Measurements from ENCODE around the gene SLC25A53.
"Not testable (repeated sequence)": the region's sequence is repeated elsewhere in the genome, so short reads cannot be mapped to it uniquely, and the experiment has no call there.

Gene SLC25A53

GRCh38 chrX:104130808-104131207 is 26.0 kb downstream of the SLC25A53 start:
- DNase-seq: no peak

- no peak for DNase-seq
Observed at GRCh38 chrX:104126856-104127255, 30.0 kb downstream of the SLC25A53 start.

DNA sequence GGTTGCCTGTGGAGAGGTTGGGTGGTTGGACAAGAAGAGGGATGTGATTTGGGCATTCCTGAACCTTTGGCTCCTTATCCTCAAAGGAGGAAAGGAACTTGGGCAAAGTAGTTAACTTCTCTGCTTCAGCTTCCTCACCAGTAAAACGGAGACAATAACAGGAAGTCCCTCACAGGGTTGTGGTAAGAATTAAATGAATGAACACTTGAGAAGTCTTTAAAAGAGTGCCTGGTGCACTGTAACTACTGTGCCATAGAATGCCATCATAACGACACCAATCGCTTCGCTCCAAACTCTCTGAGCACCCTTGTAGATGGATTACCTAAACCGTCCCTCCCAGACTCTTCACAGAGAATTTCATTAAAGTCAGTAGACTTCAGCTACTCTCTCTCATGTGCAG is 34.0 kb downstream of the SLC25A53 start:
- no peak for DNase-seq

DNA sequence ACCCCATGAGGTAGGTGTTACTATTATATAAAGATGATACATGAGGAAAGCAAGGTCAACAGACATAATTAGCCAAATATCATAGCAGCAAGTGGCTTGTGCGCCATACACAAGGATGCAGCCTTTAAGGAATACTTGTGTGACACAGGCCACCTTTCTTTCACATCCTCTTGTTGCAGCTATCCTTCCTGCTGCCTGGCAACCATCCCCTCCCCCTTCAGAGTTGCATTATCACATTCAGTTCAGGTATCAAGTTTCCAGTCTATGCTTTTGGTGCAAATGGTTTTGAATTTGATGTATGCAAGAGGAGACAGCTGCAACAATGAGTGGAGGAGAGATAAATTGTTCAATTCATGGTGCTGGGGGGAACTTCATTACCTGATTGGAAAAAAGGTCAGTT is 38.0 kb downstream of the SLC25A53 start:
- DNase-seq: no peak

DNA sequence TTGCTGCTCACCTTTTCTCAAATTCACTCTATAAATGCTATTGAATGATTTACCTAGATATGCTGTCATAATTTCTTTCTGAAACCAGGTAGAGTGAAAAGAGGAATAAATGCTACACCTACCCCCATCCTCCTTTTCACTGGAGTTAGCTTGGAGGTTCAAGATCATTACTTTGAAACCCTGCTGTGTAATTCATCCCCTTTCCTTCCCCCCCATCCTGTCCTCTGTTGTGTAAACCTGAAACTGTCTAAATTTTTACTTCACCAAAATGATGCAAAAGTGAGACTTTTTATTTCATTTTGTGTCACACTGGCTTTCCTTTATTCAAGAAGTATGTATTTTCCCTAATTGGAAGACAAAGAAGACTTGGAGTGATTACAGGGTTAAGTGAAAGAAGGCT is 39.0 kb downstream of the SLC25A53 start:
- no peak for DNase-seq

DNA sequence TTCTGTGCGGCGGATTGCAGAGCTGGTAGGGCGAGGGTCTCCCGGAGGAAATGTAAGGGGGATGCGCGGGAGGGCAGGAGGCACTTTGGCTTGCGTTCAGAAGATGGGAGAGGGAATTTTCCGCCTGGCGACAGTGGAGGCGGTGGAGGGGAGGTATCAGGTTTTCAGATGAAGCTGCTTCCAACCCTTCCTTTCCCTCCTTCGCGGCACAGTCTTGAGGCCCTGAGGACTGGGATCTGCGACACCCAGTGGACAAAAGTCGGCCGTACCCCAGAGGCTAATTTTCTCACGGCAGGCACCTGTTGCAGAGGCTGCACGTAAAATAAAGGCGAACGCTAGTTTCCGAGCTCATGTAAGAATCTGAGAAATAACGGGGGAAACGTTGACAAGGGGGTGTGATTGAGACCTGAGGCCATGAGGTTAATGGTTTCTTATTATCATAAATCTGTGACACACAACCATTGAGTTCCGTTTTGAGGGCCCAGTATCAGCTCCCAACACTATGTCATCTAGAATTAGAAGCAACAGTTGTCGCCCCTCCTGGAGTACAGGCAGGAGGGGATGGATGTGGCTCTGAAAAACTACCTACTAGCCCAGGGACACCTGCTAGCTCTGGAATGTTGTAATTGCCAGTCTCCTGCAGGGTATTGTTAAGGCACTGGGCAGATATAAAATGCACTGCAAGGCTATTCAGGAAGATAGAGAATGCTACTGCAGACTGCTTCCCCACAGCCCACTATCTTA is 43.4 kb downstream of the SLC25A53 start:
- peak; percentile 36 to 47 for DNase-seq

GRCh38 chrX:104112326-104112951 is 44.4 kb downstream of the SLC25A53 start, which contains the start of gene ZCCHC18:
TSS of gene ZCCHC18 (plus strand) at chrX:104112523. CDS start at chrX:104114112, 1,589 bp downstream.
- peak in 1 of 2 experiments; percentile 11 for DNase-seq

DNA sequence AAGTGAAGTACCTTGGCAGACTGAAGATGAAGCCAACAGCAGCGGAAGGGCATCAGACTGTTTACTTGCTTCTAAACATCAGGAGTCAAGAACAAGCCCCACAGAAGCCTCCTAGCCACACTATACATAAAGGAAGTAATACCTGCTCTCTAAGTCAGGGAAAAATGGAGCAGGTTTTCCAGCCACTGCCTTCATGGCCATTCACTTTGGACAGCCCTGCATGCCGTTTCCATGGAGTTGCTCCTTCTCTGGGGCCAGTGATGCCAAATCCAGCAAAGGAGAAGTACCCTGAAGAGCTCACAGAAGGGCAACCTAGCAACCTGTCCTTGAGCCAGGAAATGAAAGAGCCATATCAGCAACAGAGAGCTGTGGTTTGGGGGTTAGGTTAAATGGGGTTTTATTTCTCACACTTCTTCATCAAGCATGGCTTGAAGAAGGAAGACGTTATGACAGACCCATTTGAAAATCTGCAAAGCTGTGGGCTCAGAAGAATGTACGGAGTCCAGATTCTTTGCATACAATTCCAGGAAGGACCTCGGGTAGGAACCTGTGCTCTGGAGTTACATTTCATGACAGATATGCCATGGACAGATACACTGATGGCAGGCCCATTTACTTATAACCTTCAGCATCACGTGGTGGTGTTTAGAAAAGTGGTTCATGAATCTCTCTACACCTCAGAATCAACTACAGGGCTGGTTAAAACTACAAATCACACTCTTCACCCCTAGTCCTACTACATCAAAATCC is 46.1 kb downstream of the SLC25A53 start:
- not testable (repeated sequence) for DNase-seq

GRCh38 chrX:104108955-104109354 is 47.9 kb downstream of the SLC25A53 start:
- no peak for DNase-seq

DNA sequence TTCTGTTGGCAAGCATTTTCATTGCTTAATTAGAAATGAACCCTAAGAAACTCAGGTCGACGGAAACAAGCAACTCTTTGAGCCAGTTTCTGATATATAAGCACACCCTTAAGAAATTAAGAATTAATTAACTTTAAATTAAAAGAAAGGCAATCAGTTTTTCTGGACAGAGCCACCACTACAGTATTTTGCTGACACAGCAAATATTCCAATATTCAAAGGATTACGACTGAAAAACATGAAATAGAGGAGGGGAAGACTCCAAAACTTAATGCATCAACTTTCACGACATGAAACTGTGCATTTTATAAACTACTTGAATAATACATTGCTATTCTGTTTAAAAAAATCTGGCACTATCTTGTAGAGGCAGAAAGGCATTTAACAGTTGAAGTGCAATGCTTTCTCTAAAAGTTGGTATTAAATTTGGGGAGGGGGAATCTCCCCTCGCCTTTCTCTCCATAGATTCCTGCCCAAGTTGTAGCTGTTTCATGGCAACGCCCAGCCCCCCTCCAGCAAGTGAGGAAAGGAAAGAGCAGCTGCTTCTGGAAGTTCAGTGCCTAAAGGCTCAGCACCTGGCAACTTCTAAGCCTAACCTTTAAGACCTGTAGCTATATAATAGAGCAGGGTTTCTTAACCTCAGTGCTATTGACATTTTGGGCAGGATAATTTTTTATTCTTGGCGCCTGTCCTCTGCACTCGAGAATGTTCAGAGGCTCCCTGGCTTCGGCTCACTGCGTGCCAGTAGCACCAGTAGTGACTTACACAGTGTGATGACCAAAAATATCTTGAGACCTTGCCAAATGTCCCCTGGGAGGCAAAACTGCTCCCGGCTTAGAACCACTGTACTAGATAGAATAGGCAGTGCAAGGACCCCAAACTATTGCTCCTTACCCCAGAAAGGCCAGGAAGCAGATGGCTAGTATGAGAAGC is 51.2 kb downstream of the SLC25A53 start:
- DNase-seq: no peak

- no peak for DNase-seq
Observed at GRCh38 chrX:104104676-104105075, 52.1 kb downstream of the SLC25A53 start.

DNA sequence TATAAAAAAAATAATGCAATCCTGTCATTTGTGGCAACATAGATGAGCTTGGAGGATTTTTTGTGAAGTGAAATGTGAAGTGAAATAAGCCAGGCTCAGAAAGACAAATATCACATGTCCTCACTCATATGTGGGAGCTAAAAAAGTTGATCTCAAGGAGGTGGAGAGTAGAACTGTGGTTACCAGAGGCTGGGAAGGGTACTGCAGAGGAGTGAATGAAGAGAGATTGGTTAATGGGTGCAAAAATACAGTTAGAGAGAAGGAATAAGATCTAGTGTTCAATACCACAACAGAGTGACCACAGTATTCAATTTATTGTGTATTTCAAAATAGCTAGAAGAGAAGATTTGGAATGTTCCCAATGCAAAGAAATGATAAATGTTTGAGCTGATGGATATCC is 57.9 kb downstream of the SLC25A53 start:
- no peak for DNase-seq

DNA sequence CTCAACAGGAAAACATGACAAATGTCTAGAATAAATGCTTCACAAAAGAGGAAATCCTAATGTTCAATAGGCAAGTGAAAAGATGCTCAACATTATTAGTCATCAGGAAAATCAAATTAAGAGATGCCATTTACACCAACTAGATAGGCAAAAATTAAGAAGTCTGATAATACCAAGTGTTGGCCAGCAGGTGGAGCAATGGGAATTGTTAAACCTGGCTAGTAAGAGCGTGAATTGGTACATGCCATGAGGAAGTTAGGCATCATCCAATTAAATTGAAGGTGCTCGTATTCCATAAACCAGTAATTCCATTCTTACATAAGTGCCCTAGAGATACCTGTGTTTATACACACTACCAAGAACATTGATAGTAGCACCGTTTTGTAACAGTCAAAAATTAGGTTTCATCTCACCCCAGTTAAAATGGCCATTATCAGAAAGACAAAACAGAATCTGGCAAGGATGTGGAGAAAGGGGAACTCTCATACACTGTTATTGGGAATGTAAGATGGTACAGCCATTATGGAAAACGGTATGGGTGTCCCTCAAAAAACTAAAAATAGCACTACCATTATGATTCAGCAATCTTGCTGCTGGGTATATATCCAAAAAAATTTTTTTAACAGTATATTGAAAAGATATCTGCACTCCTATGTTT is 58.5 kb downstream of the SLC25A53 start:
- peak; percentile 27 to 34 for DNase-seq

- DNase-seq: no peak
Observed at GRCh38 chrX:104085919-104086318, 70.9 kb downstream of the SLC25A53 start.

GRCh38 chrX:104085477-104085876 is 71.3 kb downstream of the SLC25A53 start:
- DNase-seq: no peak

GRCh38 chrX:104084534-104085277 is 72.1 kb downstream of the SLC25A53 start:
- DNase-seq: no peak

DNA sequence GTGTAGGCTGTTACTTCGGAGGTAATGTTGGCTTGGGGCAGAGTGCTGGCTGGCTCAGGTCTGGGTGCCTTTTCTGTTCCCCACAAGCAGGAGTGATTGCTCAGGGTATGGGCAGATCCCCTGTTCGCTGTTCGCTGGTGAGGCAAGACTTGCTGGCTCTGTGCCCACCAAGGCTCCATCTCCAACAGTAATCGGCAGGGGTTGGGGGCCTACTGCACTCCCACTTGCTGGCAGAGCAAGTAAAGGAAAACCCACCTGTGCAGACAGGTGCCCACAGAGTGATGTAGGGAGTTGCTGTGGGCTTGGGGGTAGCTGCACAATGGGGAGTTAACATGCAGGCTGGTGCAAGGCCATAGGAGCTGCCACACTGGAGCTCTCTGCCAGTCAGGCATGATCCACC is 72.7 kb downstream of the SLC25A53 start:
- DNase-seq: no peak

DNA sequence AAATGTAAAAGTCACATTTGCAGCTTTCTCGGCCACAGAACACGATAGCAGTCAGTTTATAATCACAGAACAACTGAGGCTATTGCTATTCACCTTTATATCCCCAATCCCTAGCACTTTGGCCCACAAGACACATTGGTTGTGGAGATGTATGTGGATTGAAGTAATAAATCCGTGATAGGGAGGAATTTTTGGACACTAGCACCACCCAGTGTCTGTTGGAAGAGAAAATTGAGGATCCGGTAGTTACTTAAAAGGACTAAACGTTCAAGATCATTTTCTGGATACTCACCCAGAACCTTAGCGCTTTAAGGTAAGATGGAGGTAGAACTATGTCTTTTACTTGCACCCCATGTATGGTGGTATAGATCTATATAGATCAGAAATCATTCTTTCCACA is 79.0 kb downstream of the SLC25A53 start:
- DNase-seq: not testable (repeated sequence)

DNA sequence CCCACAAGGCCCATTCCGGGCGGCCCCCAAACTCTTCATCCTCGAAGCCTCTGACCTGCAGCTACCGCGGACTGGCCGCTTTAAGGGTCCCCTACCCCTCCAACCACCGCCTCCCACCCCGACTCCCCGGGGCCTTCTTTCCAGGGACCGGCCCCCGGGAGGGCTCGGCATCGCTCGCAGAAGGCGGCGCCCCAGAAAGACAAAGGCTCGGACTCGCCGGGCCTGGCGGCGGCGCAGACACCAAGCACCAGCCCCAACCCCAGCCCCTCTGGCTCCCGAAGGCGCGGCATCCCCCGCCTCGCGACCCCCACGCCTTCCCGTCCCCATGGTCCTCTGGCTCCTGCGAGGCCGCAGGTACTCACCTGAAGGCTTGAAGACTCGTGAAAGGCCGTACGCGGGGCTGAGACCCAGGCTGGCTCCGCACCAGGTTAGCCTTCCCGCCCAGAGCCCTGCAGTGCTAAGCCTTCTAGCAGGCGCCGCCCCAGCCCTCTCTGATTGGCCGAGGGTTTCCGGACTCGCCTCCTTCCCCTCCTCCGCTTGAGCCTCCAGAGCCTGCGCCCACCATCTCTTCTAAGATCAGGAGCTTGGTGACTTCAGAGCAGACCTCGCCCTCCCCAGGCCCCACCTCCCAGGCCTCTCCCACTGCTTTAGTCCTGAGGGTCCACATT is 80.9 kb downstream of the SLC25A53 start, which contains the start of gene TMSB15C:
TSS of gene TMSB15C (minus strand) at position 459 of the 668 bp plus-strand sequence.
- not testable (repeated sequence) for DNase-seq

DNA sequence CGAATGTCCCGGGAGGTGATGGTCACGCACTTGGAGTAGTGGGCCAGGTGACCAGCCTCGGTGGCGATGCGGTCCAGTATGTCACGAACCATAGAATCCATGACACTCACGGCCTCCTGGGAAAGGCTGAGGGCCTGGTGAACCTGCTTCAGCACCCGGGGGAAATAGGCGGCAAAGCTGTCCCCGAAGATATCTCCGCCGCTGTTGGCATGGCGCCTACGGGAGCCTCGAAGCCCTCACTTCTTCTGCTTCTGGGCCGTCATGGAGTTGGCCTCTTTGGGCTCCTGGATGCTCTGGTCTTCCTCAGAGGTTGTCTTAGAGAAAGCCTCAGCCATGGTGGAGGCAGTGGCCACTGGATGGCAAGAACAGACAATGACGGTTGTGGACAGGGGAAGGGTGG is 94.2 kb downstream of the SLC25A53 start:
- DNase-seq: not testable (repeated sequence)

- not testable (repeated sequence) for DNase-seq
Observed at GRCh38 chrX:104054956-104055355, 101.9 kb downstream of the SLC25A53 start.

Data from activated CD4-positive, alpha-beta T cell treated with anti-CD3 and anti-CD28 coated beads, Interleukin-2, amount 50 U/mL, for 4 hours (primary cell).